G401 (cell line): ENCODE measurements around the gene COP1. TPM values are rescaled to one million over a fixed set of nuclear protein-coding genes. Genes with fewer than 3 reads are reported as not detected.
A peak's percentile ranks its signal among the peaks of the same experiment; 100 is the strongest.
"Not testable (repeated sequence)": the region's sequence is repeated elsewhere in the genome, so short reads cannot be mapped to it uniquely, and the experiment has no call there.

Experiments
- DNase-seq: peaks from one replicate; pipeline ENCODE4 v3.0.0-alpha.2; 2015; ENCODE audit warnings: low spot score
- in situ Hi-C: cut with HindIII; loops from 2 replicates; pipeline ENCODE4 v1.10.0; 2016; ENCODE audit warnings: low sequenced_read_pairs, mixed read lengths
- total RNA-seq: library from RNA; depleted of rRNA; stranded (reverse); fragments of >200 nt; shearing (Covaris generic); gene quantifications from 2 replicates; pipeline ENCODE4 v1.2.3, GENCODE V29; 2014

Gene COP1
- total RNA-seq, 1 experiment from 2014 or later = 70.4 TPM

DNA sequence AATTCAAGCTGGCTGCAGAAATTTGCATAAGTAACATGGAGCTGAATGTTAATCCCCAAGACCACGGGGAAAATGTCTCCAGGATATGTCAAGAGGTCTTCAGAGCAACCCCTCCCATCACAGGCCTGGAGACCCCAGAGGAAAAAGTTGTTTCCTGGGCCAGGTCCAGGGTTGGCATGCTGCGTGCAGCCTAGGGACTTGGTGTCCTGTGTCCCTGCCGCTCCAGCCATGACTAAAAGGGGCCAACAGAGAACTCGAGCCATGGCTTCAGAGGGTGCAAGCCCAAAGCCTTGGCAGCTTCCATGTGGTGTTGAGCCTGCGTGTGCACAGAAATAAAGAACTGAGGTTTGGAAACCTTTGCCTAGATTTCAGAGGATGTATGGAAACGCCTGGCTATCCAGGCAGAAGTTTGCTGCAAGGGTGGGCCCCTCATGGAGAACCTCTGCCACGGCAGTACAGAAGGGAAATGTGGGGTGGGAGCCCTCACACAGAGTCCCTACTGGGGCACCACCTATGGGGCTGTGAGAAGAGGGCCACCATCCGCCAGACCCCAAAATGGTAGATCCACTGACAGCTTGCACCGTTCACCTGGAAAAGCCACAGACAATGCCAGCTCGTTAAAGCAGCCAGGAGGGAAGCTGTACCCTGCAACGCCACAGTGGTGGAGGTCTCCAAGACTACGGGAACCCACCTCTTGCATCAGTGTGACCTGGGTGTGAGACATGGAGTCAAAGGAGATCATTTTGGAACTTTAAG lies 222.9 kb downstream of the COP1 start:
- in situ Hi-C loops = no loop called here
- DNase-seq = no peak

DNA sequence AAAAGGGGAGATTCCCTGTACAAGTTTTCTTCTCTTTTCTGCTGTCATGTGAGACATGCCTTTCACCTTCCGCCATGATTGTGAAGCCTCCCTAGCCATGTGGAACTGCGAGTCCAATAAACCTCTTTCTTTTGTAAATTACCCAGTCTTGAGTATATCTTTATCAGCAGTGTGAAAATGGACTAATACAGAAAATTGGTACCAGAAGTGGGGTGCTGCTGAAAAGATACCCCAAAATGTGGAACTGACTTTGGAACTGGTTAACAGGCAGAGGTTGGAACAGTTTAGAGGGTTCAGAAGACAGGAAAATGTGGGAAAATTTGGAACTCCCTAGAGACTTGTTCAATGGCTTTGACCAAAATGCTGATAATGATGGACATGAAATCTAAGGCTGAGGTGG lies 223.7 kb downstream of the COP1 start:
- DNase-seq, in situ Hi-C loops: not testable (repeated sequence)

DNA sequence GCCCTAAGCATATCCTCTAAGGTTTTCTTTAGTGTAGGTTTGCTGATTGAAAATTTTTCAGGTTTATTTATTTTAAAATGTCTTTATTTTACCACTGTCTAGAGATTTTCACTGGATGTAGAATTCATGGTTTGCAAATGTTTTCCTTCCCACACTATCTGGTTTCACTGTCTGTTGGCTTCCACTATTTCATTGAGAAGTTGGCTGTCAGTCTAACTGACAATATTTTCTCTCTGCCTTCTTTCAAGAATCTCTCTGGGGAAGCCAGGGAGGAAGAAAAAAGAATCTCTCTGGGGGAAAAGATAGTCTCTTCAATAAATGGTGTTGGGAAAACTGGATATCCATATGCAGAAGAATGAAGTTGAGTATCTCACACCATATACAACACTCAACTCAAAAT lies 226.0 kb downstream of the COP1 start:
- DNase-seq = no peak
- in situ Hi-C loops = no loop called here

DNA sequence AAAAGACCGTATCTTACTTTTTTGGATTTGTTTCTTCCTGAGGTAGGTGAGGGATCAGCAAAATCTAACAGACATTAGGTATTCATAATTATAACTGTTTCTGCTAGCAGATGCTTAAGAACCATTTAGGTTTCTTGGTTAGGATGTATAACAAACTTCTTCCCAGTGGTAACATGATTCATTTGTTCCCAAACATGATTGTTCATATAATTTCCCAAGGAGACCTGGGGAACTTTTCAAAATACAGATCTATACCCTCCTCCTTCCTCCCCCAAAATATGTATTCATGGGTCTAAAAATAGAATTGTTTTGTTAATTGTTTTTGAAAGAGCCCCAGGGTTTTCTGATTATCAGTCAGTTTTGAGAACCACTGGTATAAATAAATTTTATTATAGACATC lies 228.2 kb downstream of the COP1 start:
- no peak for DNase-seq
- in situ Hi-C loops = no loop called here

DNA sequence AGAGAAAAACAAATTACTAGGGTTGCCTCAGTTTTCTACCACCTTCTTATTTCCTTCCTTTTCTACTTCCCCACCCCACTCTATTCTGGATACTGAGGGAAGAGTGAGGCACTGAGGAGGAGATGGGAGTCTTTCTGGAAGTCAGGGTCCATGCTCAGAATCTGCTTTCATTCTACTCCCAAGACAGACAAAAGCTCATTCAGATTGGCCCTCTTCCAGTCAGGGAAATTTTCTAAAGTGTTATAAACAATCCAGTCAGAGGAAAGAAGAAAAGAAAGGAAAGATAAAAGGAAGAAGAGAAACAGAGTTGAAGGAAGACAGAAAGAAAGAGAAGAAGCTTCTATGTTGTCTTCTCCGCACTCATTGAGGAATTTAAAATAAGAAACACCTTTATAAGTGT lies 228.6 kb downstream of the COP1 start:
- in situ Hi-C loops = no loop called here
- DNase-seq = peak; percentile 14

DNA sequence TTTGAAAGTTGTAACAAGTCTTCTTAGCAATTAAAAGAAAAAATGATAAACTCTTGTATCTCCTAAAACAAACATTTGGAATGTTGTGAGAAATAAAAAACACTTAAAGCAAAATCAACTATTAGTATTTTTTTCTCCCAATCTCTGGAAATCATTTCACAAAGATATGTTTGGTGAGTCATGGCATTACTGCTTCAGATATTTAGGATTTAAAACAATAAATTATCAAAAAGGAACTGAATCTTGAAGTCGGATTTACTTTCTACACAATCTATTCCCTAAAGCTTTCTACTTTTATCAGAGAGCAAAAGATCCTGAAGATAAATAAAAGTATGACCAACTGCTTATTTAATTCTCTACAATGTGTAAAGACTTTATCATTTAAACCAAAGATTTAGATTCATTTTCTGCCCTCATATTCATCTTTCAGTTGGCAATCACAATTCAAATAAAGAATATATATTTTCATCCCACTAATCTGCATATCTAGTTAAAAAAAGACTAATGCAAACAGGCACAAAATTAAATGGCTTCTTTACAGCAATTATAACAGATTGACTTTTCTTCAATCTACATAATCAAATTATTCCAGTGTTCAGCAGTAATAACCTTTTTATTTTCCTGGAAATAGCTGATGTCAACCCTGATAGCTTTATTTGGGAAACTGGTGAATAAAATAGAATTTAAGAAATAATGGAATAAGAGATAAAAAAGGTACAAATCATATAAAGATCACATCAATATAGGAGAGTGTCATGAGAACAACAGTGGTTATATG lies 230.0 kb downstream of the COP1 start:
- in situ Hi-C loops = no loop called here
- DNase-seq = no peak

DNA sequence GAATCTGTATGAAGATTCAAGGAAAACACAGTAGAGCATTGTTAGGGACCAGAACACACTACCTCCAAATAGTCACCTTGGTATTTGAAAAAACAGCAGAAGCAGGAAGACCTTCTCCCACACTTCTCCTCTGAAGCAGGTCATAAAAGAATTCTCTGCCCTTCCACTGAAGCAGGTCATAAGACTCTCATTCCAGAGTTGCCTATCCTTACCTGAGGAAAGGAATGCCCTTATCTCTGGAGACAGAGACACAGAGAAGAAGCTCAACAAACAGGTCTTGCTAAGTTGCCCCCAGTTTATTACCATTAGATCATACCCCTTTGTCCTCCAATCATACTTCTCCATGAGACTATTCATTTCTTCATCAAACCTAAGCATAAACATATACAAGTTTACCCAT lies 237.9 kb downstream of the COP1 start:
- no peak for DNase-seq
- in situ Hi-C loops = no loop called here

DNA sequence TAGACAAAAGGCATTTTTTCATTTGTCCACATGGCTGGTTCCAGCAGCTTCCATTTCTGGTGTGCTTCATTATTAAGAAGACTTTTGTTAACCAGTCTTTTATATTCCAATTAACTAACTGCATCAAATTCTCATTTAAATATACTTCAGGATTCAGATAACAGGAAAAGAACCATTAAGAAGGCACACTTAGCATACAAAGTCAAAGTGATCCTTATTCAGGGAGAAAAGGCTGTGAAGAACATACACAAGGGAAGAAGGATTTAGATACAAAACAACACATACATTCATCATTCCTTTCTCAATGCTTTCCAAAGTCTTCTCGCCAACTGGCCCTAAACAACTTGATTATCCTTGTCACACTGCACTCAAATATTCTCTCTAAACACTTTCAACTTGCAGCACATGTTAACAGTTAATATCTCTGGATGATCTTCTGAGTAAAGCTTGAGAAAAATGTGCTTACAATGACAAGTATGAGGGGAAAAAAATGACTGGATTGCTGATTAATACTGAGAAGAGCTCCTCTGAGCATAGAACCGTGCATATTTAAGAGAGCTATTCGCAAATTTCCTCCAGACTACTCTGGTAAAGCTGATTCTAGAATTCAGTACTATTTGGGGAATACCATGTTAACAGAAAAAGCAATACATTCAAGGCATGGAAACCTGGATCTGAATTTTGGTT lies 238.5 kb downstream of the COP1 start:
- DNase-seq = no peak

DNA sequence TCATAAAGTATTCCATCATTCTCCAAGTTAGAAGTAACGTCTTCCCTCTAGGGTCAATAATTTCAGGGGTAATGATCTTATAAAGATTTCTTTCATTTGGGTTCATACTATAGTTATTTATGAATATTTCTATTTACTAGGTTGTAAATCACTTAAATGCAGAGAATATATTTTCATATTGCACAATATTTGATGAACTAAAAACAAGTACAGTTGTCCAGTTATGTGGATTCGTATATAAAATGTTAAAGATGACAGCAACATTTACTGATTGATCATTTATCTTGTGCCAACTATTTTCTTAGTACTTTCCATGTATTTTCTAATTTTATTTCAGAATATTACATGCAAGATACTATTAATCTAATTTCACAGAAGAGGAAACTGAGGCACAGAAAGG lies 243.3 kb downstream of the COP1 start:
- in situ Hi-C loops = no loop called here
- DNase-seq = no peak

More for the DNA sequence above, 238.5 kb downstream of the COP1 start:
- in situ Hi-C loops = no loop called here

DNA sequence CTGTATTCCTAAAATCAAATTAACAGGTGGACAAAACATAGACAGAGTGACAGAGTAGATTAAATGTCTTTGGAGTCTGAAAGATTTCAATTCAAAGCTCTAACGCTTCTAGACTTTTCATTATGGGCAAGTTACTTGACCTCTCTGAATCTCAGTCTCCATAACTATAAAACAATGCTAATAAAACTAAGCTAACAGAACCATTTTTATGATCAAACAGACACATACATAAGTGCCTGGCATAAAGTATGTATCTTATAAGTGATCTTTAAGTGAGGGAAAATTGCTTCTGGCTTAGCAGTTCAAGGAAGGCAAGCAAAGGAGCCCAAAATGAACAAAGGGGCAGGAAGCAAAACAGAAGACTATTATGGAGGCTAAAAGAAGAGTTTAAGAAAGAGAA lies 246.9 kb downstream of the COP1 start:
- DNase-seq = no peak
- in situ Hi-C loops = no loop called here

DNA sequence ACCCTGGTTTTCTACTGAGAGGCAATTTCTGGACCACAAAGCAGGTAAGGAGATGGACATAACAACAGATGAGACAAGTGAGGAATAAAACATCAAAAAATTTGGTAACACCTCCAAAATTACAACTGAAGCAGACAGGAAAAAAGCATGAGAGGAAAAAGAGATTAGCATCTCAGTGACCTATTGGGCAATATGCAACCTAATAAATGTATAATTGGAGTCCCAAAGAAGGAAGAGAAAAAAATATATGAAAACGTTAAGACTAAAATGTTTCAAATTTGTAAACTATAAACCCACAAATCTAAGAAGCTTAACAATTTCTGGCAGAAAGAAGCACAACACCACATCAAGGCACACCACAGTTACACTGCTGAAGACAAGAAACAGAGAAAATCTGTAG lies 255.5 kb downstream of the COP1 start:
- no peak for DNase-seq

DNA sequence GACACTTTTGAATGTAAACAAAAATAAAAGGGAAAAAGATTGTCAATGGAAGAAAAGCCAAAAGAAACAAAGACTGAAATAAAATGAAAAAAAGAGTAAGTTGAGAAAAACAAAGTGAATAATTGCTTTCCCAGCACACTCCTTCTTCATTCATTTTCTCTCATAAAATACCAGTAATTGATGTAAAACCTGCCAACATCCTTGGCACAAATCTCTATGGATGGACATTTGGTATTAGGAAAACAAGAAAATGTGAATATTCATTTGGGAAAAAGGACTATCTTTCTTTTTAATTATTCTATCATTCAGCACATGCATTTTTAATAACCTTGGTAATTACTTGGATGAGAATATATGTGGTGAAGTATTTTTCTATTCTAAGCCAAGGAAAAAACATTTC lies 259.3 kb downstream of the COP1 start:
- DNase-seq = no peak
- in situ Hi-C loops = no loop called here

More for the DNA sequence above, 255.5 kb downstream of the COP1 start:
- in situ Hi-C loops = no loop called here

DNA sequence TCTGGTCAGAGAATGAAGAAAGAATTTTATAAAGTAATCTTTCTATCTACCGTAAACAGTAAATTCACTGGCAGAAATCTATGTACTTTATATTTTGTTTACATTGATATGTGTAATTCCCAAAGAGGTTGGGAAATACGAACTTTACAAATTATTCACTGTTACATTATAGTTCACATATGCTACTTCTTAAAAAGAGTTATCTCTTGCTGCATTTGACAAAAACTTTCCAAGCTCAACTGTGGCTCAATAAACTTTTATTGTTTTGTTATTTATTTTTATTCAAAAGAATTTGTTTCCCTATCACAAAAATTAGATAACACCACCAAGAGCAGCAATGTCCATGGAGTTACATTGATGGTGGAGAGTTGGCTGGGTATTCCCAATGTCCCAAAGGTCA lies 262.5 kb downstream of the COP1 start:
- DNase-seq = no peak
- in situ Hi-C loops = no loop called here

DNA sequence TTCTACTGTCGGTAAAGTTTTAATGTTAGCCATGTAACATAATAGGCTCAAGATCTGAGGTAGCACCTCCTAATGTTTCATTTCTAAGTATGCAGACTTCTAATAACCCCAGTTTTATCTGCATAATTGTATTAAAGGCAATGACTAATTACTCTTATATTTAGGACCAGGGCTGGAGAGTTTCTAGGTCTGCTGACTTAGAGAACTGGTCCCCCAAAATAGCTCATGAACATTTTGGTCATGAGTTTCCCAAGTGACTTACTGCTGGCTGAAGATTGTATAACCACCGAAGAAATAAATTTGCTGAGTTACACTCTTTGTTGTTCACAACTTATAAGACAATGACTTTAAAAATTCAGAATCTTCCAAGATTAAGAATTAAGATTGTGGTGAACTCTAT lies 265.9 kb downstream of the COP1 start:
- no peak for DNase-seq
- in situ Hi-C loops = no loop called here

DNA sequence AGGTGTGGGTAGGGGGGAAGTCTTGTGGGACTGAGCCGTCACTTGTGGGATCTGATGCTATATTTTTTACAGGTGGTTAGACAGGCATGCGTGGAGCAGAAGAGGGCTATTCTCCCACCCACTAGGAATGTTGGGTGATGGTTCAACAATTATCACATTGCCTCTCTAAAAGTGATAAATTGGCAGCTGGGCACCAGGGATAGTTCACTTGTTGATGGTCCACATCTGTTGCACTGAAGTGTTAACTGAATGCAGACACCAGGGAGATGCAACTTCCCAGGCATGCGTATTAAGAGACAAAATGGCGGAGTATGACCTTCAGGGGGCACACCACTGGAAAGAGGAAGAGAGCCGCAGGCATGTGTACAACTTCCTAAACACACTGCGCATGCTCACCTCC lies 270.4 kb downstream of the COP1 start:
- no peak for DNase-seq
- in situ Hi-C loops = no loop called here

DNA sequence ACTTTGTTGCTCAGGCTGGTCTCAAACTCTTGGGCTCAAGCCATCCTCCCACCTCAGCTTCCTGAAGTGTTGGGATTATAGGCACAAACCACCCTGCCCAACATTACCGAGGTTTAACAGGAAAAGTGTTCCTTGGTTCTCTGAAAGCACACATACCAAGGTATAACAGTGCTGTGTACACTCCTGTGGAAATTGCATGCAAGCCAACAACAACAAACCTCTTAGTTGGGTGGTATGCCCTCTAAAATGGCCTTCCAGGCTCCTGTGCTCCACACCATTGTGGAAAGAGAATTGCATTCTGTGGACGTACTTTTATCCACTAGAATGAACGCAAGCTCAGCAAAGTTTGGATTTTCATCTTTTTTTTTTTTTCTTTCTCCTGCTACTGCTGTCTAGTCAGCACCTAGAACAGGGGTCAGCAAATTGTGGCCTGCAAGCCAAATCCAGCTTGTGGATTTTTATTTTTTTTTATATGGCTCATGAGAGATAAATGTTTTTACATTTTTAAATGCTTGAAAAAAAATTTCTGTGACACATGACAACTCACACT lies 271.4 kb downstream of the COP1 start:
- DNase-seq = no peak

DNA sequence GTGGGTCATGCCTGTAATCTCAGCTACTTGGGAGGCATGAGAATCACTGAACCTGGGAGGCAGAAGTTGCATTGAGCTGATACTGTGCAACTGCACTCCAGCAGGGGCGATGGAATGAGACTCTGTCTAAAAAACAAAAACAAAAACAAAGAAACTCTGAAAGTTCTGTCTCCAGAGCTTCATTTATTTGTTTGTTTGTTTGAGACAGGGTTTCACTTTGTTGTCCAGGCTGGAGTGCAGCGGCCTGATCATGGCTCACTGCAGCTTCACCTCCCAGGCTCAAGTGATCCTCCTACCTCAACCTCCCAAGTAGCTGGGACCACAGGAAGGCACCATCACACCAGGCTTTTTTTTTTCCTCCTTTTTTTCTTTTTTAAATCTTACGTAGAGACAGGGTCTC lies 271.9 kb downstream of the COP1 start:
- in situ Hi-C loops = no loop called here
- DNase-seq = no peak

More for the DNA sequence above, 271.4 kb downstream of the COP1 start:
- in situ Hi-C loops = no loop called here

DNA sequence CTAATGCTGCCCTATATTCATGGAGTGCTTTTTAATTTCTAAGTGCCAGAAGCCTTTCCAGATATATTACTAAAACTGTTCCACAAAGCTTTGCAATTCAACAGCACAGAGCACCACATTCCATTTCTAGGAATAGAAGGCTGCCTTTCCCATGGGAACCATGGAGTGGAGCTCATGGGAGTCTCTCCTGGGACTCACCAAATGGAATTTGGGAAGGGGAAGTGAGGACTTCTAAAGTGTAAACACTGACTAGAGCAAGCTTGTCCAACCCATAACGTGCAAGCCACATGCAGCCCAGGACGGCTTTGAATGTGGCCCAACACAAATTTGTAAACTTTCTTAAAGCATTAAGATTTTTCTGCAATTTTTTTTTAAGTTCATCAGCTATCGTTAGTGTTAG lies 273.3 kb downstream of the COP1 start:
- DNase-seq = no peak
- in situ Hi-C loops = no loop called here

DNA sequence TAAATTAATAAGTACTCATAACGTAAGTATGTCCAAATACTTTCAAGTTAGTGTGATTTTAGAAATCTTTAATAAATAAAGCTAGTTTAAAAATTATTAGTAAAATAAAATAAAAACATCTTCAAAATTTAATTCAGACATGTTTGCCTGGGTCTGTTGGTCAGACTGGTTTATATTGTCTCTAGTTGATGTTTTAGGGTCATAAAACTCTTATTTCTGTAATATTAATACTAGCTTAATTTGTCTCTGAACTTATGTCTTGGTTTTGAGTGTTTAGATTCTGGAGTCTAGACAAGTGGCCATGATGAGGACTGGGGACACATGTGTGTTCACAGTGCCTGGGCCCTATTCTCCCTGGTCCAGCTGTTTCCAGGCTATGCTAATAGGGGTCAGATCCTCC lies 279.1 kb downstream of the COP1 start:
- in situ Hi-C loops = no loop called here
- no peak for DNase-seq
